Activated B cell treated with CpG ODN at 0.5 μM for 24 hours (primary cell): ENCODE results near the gene XNDC1N. TPM values are rescaled to one million over a fixed set of nuclear protein-coding genes. Genes with fewer than 3 reads are reported as not detected.
A peak's percentile ranks its signal among the peaks of the same experiment; 100 is the strongest.

Experiments used
- ATAC-seq: fragments of 200-7000 bp; cut with Tn5 transposase; one replicate; pipeline ENCODE4 v1.10.0; 2021; ENCODE audit warnings: low read depth, mild to moderate bottlenecking, moderate library complexity
- CTCF ChIA-PET: fragments of 350-600 bp; sonication (Branson Sonifier 250); formaldehyde crosslinking; loops from one replicate; lab custom pipeline; 2021; ENCODE audit warnings: antibody characterized with exemption; lab: Charles Lee
- POLR2A ChIA-PET: fragments of 350-600 bp; sonication (Branson Sonifier 250); formaldehyde crosslinking; loops from one replicate; lab custom pipeline; 2021; ENCODE audit warnings: antibody characterized with exemption; lab: Charles Lee
- DNase-seq: peaks from one replicate; pipeline ENCODE4 v3.0.0; 2022
- H3K27ac Mint-ChIP-seq: one replicate; pipeline ENCODE4 v1.8.0; 2020; ENCODE audit warnings: mixed read lengths
- H3K27me3 Mint-ChIP-seq: one replicate; pipeline ENCODE4 v1.8.0; 2021; ENCODE audit warnings: mixed read lengths
- H3K36me3 Mint-ChIP-seq: one replicate; pipeline ENCODE4 v1.8.0; 2021; ENCODE audit warnings: low read depth, mixed read lengths
- H3K4me1 Mint-ChIP-seq: one replicate; pipeline ENCODE4 v1.8.0; 2021; ENCODE audit warnings: mixed read lengths
- H3K4me3 Mint-ChIP-seq: one replicate; pipeline ENCODE4 v1.8.0; 2020; ENCODE audit warnings: mild to moderate bottlenecking, mixed read lengths
- H3K9me3 Mint-ChIP-seq: one replicate; pipeline ENCODE4 v1.8.0; 2020; ENCODE audit warnings: mixed read lengths
- intact Hi-C: fragments of 100-400 bp; cut with micrococcal nuclease; formaldehyde crosslinking; loops from one replicate; pipeline ENCODE4 v1.15.1; 2024
- total RNA-seq: library from RNA; stranded (reverse); gene quantifications from 2 replicates; pipeline ENCODE4 v1.2.3, GENCODE V29; 2022
- TF ChIP-seq, protein P1 (sequence below): fragments of 200-600 bp; IDR thresholded peaks from one replicate; pipeline ENCODE4 v1.8.0; 2022; ENCODE audit warnings: antibody characterized with exemption, mild to moderate bottlenecking

The XNDC1N gene
- total RNA-seq, 1 donor from 2014 or later = 20.8 TPM

DNA sequence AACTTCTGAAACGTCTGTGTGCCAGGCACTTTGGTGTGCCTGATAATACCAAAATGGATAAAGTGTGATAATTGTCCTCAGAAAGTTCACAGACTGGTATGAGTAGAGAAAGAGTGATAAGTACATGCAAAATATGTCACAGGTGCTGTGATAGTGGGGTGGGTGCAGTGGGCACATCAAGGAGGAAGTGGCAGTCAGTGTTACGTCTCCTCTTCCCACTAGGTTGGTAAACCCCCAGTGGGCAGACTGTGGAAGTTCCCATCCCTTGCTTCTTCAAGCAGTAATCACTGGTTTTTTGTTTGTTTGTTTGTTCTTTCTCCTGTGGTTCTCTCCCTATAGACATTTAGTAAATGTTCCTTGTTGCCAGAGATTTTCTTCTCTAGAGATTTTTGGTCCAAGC is 5.8 kb upstream of the XNDC1N start:
- Mint-ChIP-seq H3K4me3 (peak overlapping the region; percentile 24), H3K4me1 (peaks cover 55% of the 10 kb centered on the region), H3K27ac (peak overlapping the region; percentile 74), H3K36me3 (peaks cover 10% of the 10 kb centered on the region), H3K27me3 (no peaks in the 10 kb centered on the region), H3K9me3 (no peaks in the 10 kb centered on the region)
- TF ChIP-seq, protein P1, sequence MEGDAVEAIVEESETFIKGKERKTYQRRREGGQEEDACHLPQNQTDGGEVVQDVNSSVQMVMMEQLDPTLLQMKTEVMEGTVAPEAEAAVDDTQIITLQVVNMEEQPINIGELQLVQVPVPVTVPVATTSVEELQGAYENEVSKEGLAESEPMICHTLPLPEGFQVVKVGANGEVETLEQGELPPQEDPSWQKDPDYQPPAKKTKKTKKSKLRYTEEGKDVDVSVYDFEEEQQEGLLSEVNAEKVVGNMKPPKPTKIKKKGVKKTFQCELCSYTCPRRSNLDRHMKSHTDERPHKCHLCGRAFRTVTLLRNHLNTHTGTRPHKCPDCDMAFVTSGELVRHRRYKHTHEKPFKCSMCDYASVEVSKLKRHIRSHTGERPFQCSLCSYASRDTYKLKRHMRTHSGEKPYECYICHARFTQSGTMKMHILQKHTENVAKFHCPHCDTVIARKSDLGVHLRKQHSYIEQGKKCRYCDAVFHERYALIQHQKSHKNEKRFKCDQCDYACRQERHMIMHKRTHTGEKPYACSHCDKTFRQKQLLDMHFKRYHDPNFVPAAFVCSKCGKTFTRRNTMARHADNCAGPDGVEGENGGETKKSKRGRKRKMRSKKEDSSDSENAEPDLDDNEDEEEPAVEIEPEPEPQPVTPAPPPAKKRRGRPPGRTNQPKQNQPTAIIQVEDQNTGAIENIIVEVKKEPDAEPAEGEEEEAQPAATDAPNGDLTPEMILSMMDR = no peak
- ATAC-seq (peak; percentile 72), DNase-seq (no peak)
- CTCF ChIA-PET = interaction anchor here (1.0 kb wide), 1 partner anchor 497 kb away, joined by 3 read pairs; no protein-coding TSS in a partner anchor
- POLR2A ChIA-PET = interaction anchor here (1.3 kb wide), 1 partner anchor 179 kb away, joined by 3 read pairs; no protein-coding TSS in a partner anchor
- intact Hi-C loops = no loop called here

DNA sequence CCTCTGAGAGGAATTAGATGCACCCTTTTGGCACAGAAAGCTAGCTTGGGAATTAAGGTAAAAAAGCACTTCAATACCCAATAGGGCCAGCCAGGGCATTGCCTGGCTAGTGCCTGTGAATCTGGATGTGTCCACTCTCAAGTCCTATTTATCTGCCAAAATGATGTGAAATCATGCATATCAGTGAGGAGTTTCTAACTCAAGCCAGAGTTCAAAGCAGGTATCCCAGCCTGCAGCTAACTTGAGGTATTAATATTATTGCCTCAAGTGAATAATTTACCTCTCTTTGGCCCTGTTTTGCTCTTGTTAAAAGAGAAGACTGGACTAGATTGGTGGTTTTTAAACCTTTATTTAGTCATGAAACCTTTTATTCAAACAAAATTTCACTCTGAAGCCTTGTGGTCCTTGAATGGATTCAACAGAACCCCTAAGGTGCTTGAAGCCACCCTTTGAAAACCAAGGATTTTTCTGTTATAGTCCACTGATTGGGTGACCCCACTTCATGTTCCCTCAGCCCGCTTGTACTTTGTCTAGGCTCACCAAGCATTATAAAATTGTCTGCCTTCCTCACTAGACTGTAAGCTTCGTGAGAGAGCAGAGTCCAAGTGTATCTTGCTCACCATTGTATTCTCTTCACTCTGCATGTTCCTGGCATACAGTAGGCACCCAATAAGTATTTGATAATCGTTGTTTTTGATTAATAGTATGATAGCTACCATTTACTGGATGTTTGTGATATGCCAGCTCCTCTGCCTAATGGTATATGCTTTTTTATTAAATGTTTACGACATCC is 4.9 kb upstream of the XNDC1N start:
- ChIA-PET CTCF (interaction anchor here (0.9 to 1.0 kb wide), 2 partner anchors 45 to 498 kb away, joined by 3 to 4 read pairs; no protein-coding TSS in a partner anchor), POLR2A (interaction anchor here (1.3 kb wide), 1 partner anchor 180 kb away, joined by 3 read pairs; no protein-coding TSS in a partner anchor)
- TF ChIP-seq, protein P1 = no peak
- Mint-ChIP-seq H3K4me3 (peak overlapping the region; percentile 24), H3K36me3 (peaks cover 18% of the 10 kb centered on the region), H3K27ac (peak overlapping the region; percentile 74), H3K9me3 (no peaks in the 10 kb centered on the region), H3K4me1 (peaks cover 60% of the 10 kb centered on the region), H3K27me3 (no peaks in the 10 kb centered on the region)
- ATAC-seq (no peak), DNase-seq (no peak)
- intact Hi-C loops = no loop called here

DNA sequence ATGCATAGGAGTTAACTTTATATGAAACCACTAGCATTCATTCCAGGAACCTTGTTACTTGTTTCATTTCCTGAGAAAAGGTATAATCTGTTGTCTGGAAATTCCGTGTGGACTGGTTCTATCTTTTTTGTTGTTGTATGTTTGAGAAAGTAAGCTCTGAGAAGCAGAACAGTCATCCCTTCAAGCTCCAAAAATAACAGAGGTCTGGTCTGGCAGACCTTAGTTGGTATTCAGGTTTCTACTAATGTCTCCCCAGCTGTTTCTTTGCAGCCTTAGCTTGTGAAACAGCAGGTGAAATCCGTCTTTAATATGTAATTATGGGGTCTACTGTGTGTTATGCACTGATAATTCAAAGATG is 2.8 kb upstream of the XNDC1N start:
- CTCF ChIA-PET = no interaction called here
- TF ChIP-seq, protein P1 = no peak
- peaks cover 69% of the 10 kb centered on the region for H3K4me1 Mint-ChIP-seq
- no peaks in the 10 kb centered on the region for H3K27me3 Mint-ChIP-seq
- H3K36me3 Mint-ChIP-seq = peaks cover 15% of the 10 kb centered on the region
- peak overlapping the region; percentile 51 for H3K27ac Mint-ChIP-seq
- DNase-seq = no peak
- ATAC-seq = peak; percentile 11
- intact Hi-C loops = loop anchor here (2.0 kb wide), 1 partner anchor 504 kb away; the partner anchor contains the start of gene CLPB
- POLR2A ChIA-PET = interaction anchor here (0.6 to 1.3 kb wide), 4 partner anchors 15 to 112 kb away, joined by 3 to 7 read pairs (median 4); no protein-coding TSS in a partner anchor
- no peaks in the 10 kb centered on the region for H3K9me3 Mint-ChIP-seq
- peak overlapping the region; percentile 95 for H3K4me3 Mint-ChIP-seq

DNA sequence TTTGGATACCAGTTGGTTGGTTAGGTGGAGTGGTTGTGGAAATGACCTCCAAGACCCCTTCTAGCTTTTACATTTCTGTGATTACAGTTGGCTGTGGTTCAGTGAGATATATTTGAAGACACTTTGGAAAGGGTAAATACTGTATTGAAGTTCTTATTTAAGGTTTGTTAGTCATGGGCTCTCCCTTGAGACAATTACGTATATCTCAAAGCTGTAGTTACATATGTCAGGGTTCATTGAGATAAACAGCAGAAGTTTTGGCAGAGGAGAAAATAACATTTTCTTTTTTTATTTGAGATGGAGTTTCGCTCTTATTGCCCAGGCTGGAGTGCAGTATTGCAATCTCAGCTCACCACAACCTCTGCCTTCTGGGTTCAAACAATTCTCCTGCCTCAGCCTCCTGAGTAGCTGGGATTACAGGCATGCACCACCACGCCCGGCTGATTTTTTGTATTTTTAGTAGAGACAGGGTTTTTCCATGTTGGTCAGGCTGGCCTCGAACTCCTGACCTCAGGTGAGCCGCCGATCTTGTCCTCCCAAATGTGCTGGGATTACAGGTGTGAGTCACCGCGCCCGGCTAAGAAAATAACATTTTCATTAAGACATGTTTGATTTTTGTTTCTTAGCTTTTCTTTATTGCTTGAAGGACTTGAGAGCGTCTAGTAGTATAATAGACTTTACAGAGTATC is 2.3 kb upstream of the XNDC1N start:
- CTCF ChIA-PET = no interaction called here
- peaks cover 69% of the 10 kb centered on the region for H3K4me1 Mint-ChIP-seq
- H3K4me3 Mint-ChIP-seq = peak overlapping the region; percentile 95
- ATAC-seq (no peak), DNase-seq (no peak)
- TF ChIP-seq, protein P1 = no peak
- H3K9me3 Mint-ChIP-seq = no peaks in the 10 kb centered on the region
- H3K27ac Mint-ChIP-seq = peak overlapping the region; percentile 51
- POLR2A ChIA-PET = interaction anchor here (0.6 to 1.3 kb wide), 4 partner anchors 16 to 113 kb away, joined by 3 to 7 read pairs (median 4); no protein-coding TSS in a partner anchor
- H3K27me3 Mint-ChIP-seq = no peaks in the 10 kb centered on the region
- peaks cover 15% of the 10 kb centered on the region for H3K36me3 Mint-ChIP-seq
- intact Hi-C loops = loop anchor here (2.0 kb wide), 1 partner anchor 504 kb away; the partner anchor contains the start of gene CLPB
